ENCODE measurements around the gene KLF15.
"Not testable (repeated sequence)": the region's sequence is repeated elsewhere in the genome, so short reads cannot be mapped to it uniquely, and the experiment has no call there.

The KLF15 gene

GRCh38 chr3:126340943-126341754 is 16.1 kb downstream of the KLF15 start:
- H3K4me3 ChIP-seq (ENCODE audit: insufficient read depth, low read depth, low read length): no peak overlapping the region
- H3K4me1 ChIP-seq (ENCODE audit: control insufficient read depth, insufficient read depth, low read length): no peaks in the 10 kb centered on the region
- H3K27ac ChIP-seq (ENCODE audit: insufficient read depth, low read depth, low read length, poor library complexity, severe bottlenecking): no peak overlapping the region
- H3K27me3 ChIP-seq (ENCODE audit: control insufficient read depth, insufficient read depth, low read length, poor library complexity, severe bottlenecking): no peaks in the 10 kb centered on the region
- WGBS, 2 experiments: 92 to 95% methylated on average over 19 of the region's 19 CpGs
- H3K36me3 ChIP-seq (ENCODE audit: control insufficient read depth, insufficient read depth, low read length): no peaks in the 10 kb centered on the region
- H3K9me3 ChIP-seq (ENCODE audit: control insufficient read depth, low read length): no peaks in the 10 kb centered on the region

GRCh38 chr3:126340596-126340942 is 16.6 kb downstream of the KLF15 start:
- Histone ChIP-seq H3K36me3 (ENCODE audit: control insufficient read depth, insufficient read depth, low read length) (no peaks in the 10 kb centered on the region), H3K4me1 (ENCODE audit: control insufficient read depth, insufficient read depth, low read length) (no peaks in the 10 kb centered on the region), H3K27me3 (ENCODE audit: control insufficient read depth, insufficient read depth, low read length, poor library complexity, severe bottlenecking) (no peaks in the 10 kb centered on the region), H3K4me3 (ENCODE audit: insufficient read depth, low read depth, low read length) (no peak overlapping the region), H3K27ac (ENCODE audit: insufficient read depth, low read depth, low read length, poor library complexity, severe bottlenecking) (no peak overlapping the region), H3K9me3 (ENCODE audit: control insufficient read depth, low read length) (no peaks in the 10 kb centered on the region)
- WGBS, 2 experiments: 94 to 96% methylated on average over 3 of the region's 3 CpGs

DNA sequence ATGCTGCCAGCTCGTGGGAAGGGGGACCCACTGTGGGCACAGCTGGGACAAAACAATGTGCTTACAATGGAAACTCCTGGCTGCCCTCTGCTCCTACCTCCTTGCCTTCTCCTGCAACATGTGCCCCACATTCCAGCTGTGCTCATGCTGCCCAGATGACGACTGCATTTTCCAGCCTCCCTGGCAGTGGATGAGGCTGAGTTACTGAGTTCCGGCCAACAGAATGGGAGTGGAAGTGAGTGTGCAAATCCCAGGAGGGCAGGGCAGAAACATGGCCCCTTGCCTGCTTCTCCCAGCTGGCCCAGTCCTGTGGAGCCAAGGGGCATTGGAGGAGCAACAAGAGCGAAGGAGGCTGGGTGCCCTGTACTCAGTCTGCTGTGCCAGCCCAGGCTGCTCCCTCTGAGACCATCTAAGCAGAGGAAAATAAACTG is 17.1 kb downstream of the KLF15 start:
- Histone ChIP-seq H3K36me3 (ENCODE audit: control insufficient read depth, insufficient read depth, low read length) (no peaks in the 10 kb centered on the region), H3K27me3 (ENCODE audit: control insufficient read depth, insufficient read depth, low read length, poor library complexity, severe bottlenecking) (no peaks in the 10 kb centered on the region), H3K27ac (ENCODE audit: insufficient read depth, low read depth, low read length, poor library complexity, severe bottlenecking) (no peak overlapping the region), H3K4me3 (ENCODE audit: insufficient read depth, low read depth, low read length) (no peak overlapping the region), H3K9me3 (ENCODE audit: control insufficient read depth, low read length) (no peaks in the 10 kb centered on the region), H3K4me1 (ENCODE audit: control insufficient read depth, insufficient read depth, low read length) (no peaks in the 10 kb centered on the region)
- WGBS, 2 experiments: 84 to 91% methylated on average over 4 of the region's 4 CpGs

DNA sequence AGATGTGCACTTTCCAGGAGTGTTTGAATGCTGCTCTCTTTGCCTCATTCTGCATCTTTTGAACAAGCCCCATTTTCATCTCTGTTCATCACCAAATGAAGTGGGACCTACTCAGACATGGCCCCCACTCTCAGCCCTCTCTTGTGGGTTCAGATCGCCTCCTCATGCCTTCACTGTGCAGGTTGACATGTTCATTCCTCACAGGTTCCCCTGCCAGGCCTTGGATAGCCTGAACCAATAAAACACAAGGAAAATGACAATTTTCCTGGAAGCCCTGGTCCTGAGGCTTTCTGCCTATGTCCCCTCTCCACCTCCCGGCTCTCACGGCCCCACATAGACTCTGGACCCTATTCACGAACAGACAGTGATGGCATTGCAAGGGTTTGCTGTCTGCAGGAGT is 17.7 kb downstream of the KLF15 start:
- H3K27ac ChIP-seq (ENCODE audit: insufficient read depth, low read depth, low read length, poor library complexity, severe bottlenecking): no peak overlapping the region
- H3K27me3 ChIP-seq (ENCODE audit: control insufficient read depth, insufficient read depth, low read length, poor library complexity, severe bottlenecking): no peaks in the 10 kb centered on the region
- 92 to 93% methylated on average over 4 of the region's 4 CpGs for WGBS, 2 experiments
- no peaks in the 10 kb centered on the region for H3K36me3 ChIP-seq (ENCODE audit: control insufficient read depth, insufficient read depth, low read length)
- H3K4me3 ChIP-seq (ENCODE audit: insufficient read depth, low read depth, low read length): no peak overlapping the region
- no peaks in the 10 kb centered on the region for H3K9me3 ChIP-seq (ENCODE audit: control insufficient read depth, low read length)
- H3K4me1 ChIP-seq (ENCODE audit: control insufficient read depth, insufficient read depth, low read length): no peaks in the 10 kb centered on the region

- WGBS, 2 experiments: 83% methylated on average over 15 of the region's 15 CpGs
- Histone ChIP-seq H3K27me3 (ENCODE audit: control insufficient read depth, insufficient read depth, low read length, poor library complexity, severe bottlenecking) (no peaks in the 10 kb centered on the region), H3K27ac (ENCODE audit: insufficient read depth, low read depth, low read length, poor library complexity, severe bottlenecking) (no peak overlapping the region), H3K36me3 (ENCODE audit: control insufficient read depth, insufficient read depth, low read length) (no peaks in the 10 kb centered on the region), H3K9me3 (ENCODE audit: control insufficient read depth, low read length) (no peaks in the 10 kb centered on the region), H3K4me3 (ENCODE audit: insufficient read depth, low read depth, low read length) (no peak overlapping the region), H3K4me1 (ENCODE audit: control insufficient read depth, insufficient read depth, low read length) (no peaks in the 10 kb centered on the region)
Observed at GRCh38 chr3:126338790-126339288, 18.4 kb downstream of the KLF15 start.

DNA sequence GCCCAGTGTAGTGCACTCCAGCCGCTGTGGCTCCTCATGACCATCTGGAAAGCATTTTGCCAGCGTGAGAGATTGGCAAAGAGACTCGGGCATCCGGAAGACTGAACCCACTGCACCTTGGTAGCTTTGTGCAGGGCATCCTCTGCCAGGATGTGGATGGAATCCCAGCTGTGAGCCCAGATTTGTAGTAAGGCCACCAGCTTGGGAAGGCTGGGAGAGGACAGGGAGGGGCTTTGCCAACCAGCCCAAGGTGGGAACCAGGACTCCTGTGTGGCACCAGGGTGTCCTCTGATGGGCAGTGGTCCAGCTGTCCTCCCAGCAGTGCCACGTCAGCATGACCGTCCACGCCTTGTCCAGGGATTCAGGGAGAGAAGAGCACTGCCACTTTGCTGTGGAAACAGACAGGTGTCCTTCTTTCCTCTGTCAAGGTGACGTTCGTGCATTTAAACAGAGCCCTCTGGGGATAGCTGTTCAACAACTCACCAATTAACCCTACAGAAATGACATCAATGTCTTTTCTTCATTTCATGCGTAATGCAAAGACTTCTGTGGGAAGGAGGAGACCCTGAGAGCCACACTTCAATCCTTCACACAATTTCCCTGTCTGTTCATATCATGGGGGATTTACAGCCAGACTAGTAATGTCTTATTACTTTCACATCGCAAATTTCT is 19.1 kb downstream of the KLF15 start:
- Histone ChIP-seq H3K4me3 (ENCODE audit: insufficient read depth, low read depth, low read length) (no peak overlapping the region), H3K4me1 (ENCODE audit: control insufficient read depth, insufficient read depth, low read length) (no peaks in the 10 kb centered on the region), H3K36me3 (ENCODE audit: control insufficient read depth, insufficient read depth, low read length) (no peaks in the 10 kb centered on the region), H3K9me3 (ENCODE audit: control insufficient read depth, low read length) (no peaks in the 10 kb centered on the region), H3K27me3 (ENCODE audit: control insufficient read depth, insufficient read depth, low read length, poor library complexity, severe bottlenecking) (no peaks in the 10 kb centered on the region), H3K27ac (ENCODE audit: insufficient read depth, low read depth, low read length, poor library complexity, severe bottlenecking) (no peak overlapping the region)
- WGBS, 2 experiments: 91 to 96% methylated on average over 11 of the region's 11 CpGs

DNA sequence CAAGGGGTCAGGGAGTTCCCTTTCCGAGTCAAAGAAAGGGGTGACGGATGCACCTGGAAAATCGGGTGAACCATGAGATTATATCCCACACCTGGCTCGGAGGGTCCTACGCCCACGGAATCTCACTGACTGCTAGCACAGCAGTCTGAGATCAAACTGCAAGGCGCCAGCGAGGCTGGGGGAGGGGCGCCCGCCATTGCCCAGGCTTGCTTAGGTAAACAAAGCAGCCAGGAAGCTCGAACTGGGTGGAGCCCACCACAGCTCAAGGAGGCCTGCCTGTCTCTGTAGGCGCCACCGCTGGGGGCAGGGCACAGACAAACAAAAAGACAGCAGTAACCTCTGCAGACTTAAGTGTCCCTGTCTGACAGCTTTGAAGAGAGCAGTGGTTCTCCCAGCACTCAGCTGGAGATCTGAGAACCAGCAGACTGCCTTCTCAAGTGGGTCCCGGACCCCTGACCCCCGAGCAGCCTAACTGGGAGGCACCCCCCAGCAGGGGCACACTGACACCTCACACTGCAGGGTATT is 25.3 kb downstream of the KLF15 start:
- WGBS, 2 experiments: 54 to 57% methylated on average over 15 of the region's 15 CpGs
- not testable (repeated sequence) for H3K9me3 ChIP-seq (ENCODE audit: control insufficient read depth, low read length); H3K4me1 ChIP-seq (ENCODE audit: control insufficient read depth, insufficient read depth, low read length); H3K27ac ChIP-seq (ENCODE audit: insufficient read depth, low read depth, low read length, poor library complexity, severe bottlenecking); H3K27me3 ChIP-seq (ENCODE audit: control insufficient read depth, insufficient read depth, low read length, poor library complexity, severe bottlenecking); H3K36me3 ChIP-seq (ENCODE audit: control insufficient read depth, insufficient read depth, low read length); H3K4me3 ChIP-seq (ENCODE audit: insufficient read depth, low read depth, low read length)

DNA sequence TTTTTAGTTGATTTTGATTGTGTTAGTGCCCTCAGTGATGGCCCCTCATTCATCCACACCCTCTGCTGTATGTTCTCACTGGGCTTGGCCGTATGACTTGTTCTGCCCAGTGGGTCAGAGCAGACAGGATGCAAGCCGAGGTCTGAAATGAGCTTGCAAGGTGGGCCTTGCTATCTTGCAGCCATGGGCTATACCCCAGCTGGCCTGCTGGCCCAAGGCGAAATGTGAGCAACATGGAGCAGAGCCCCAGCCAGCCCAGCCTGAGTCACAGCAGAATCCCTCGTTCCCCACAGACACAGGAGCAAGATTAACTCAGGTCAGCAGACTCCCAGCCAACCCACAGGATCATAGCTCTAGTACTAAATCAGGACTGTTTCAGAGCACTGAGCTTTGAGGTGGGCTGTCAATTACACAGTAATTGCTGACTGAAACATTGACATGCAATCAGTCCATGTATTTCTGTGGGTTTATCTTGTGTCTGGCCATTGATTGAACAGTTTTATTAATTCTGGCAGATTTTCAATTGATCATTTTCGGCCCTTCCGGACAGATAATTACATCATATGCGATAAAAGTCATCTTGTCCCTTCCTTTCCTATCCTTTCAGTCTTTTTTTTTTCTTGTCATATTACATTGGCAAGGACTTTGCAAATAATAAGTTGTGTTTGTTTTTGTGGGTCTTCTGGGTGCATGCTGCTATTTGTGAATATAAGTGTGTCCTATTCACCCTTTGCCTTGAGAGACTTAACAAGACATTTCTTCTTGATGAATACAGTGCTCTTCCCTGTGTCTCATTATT is 27.1 kb downstream of the KLF15 start:
- WGBS, 2 experiments: 94 to 96% methylated on average over 7 of the region's 7 CpGs
- H3K4me3 ChIP-seq (ENCODE audit: insufficient read depth, low read depth, low read length): no peak overlapping the region
- no peaks in the 10 kb centered on the region for H3K4me1 ChIP-seq (ENCODE audit: control insufficient read depth, insufficient read depth, low read length)
- no peaks in the 10 kb centered on the region for H3K9me3 ChIP-seq (ENCODE audit: control insufficient read depth, low read length)
- H3K27ac ChIP-seq (ENCODE audit: insufficient read depth, low read depth, low read length, poor library complexity, severe bottlenecking): no peak overlapping the region
- H3K27me3 ChIP-seq (ENCODE audit: control insufficient read depth, insufficient read depth, low read length, poor library complexity, severe bottlenecking): no peaks in the 10 kb centered on the region
- H3K36me3 ChIP-seq (ENCODE audit: control insufficient read depth, insufficient read depth, low read length): no peaks in the 10 kb centered on the region

GRCh38 chr3:126326629-126327028 is 30.6 kb downstream of the KLF15 start:
- WGBS, 2 experiments: 91 to 93% methylated on average over 3 of the region's 4 CpGs
- Histone ChIP-seq H3K4me3 (ENCODE audit: insufficient read depth, low read depth, low read length) (no peak overlapping the region), H3K27me3 (ENCODE audit: control insufficient read depth, insufficient read depth, low read length, poor library complexity, severe bottlenecking) (no peaks in the 10 kb centered on the region), H3K4me1 (ENCODE audit: control insufficient read depth, insufficient read depth, low read length) (no peaks in the 10 kb centered on the region), H3K9me3 (ENCODE audit: control insufficient read depth, low read length) (no peaks in the 10 kb centered on the region), H3K36me3 (ENCODE audit: control insufficient read depth, insufficient read depth, low read length) (no peaks in the 10 kb centered on the region), H3K27ac (ENCODE audit: insufficient read depth, low read depth, low read length, poor library complexity, severe bottlenecking) (no peak overlapping the region)

Data from ectodermal cell (in vitro differentiated cells).